Panc1 (cell line): ENCODE measurements around the gene DLGAP4.

Experiments
- POLR2AphosphoS5 ChIP-seq: IDR thresholded peaks from 2 replicates; pipeline ENCODE4 v1.6.1; 2012; ENCODE audit warnings: mild to moderate bottlenecking, low read depth, low read length, moderate library complexity
- TCF7L2 ChIP-seq: IDR thresholded peaks from 2 replicates; pipeline ENCODE4 v1.6.1; 2011; ENCODE audit warnings: mild to moderate bottlenecking, low read depth, low read length, inconsistent platforms
- TF ChIP-seq, protein P1 (sequence below): fragments of 450-650 bp; IDR thresholded peaks from 2 replicates; pipeline ENCODE4 v1.5.1; 2017; ENCODE audit warnings: mild to moderate bottlenecking
- TF ChIP-seq, protein P2 (sequence below), 2 experiments: IDR thresholded peaks; 2 replicates each; pipeline ENCODE4 v1.6.1; 2011 to 2012; ENCODE audit warnings: low read depth in 2 of 2, control low read depth in 1 of 2, low read length in 1 of 2, mild to moderate bottlenecking in 1 of 2, moderate library complexity in 1 of 2; ENCODE audit not compliant: insufficient read depth in 1 of 2

DNA sequence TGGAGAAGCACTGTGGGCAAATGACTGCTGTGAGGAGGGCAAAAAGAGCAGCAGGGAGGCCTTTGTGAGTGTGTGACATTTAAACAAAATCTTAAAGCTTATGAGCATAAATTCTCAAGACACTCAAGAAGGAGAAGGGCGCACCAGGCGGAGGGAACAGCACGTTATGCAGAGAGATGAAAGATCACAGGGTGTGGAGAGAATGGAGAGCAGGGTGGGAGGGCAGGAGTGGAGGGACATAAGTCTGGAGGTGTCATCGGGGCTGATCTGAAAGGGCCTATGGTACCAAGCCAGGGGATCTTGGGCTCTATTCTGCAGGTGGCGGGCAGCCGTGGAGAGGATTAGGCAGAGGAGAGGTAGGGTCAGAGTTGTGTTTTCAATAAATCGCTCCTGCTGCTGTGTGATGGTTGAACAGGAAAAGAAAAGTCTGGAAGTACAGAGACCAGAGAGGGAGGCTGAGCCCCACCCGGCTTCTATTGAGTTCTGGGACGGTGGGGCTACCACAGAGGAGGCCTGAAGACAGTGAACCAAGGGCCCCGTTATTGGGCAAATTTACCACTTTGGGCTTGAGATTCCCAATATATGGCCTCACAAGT lies 24.3 kb upstream of the DLGAP4 start:
- TF ChIP-seq, protein P1, sequence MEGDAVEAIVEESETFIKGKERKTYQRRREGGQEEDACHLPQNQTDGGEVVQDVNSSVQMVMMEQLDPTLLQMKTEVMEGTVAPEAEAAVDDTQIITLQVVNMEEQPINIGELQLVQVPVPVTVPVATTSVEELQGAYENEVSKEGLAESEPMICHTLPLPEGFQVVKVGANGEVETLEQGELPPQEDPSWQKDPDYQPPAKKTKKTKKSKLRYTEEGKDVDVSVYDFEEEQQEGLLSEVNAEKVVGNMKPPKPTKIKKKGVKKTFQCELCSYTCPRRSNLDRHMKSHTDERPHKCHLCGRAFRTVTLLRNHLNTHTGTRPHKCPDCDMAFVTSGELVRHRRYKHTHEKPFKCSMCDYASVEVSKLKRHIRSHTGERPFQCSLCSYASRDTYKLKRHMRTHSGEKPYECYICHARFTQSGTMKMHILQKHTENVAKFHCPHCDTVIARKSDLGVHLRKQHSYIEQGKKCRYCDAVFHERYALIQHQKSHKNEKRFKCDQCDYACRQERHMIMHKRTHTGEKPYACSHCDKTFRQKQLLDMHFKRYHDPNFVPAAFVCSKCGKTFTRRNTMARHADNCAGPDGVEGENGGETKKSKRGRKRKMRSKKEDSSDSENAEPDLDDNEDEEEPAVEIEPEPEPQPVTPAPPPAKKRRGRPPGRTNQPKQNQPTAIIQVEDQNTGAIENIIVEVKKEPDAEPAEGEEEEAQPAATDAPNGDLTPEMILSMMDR = no peak
- no peak for TF ChIP-seq POLR2AphosphoS5
- TF ChIP-seq, protein P2, sequence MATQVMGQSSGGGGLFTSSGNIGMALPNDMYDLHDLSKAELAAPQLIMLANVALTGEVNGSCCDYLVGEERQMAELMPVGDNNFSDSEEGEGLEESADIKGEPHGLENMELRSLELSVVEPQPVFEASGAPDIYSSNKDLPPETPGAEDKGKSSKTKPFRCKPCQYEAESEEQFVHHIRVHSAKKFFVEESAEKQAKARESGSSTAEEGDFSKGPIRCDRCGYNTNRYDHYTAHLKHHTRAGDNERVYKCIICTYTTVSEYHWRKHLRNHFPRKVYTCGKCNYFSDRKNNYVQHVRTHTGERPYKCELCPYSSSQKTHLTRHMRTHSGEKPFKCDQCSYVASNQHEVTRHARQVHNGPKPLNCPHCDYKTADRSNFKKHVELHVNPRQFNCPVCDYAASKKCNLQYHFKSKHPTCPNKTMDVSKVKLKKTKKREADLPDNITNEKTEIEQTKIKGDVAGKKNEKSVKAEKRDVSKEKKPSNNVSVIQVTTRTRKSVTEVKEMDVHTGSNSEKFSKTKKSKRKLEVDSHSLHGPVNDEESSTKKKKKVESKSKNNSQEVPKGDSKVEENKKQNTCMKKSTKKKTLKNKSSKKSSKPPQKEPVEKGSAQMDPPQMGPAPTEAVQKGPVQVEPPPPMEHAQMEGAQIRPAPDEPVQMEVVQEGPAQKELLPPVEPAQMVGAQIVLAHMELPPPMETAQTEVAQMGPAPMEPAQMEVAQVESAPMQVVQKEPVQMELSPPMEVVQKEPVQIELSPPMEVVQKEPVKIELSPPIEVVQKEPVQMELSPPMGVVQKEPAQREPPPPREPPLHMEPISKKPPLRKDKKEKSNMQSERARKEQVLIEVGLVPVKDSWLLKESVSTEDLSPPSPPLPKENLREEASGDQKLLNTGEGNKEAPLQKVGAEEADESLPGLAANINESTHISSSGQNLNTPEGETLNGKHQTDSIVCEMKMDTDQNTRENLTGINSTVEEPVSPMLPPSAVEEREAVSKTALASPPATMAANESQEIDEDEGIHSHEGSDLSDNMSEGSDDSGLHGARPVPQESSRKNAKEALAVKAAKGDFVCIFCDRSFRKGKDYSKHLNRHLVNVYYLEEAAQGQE (IDR thresholded peaks at IDR 0.05; ENCODE audit: insufficient read depth in 1 of 2, low read depth in 2 of 2, low read length in 1 of 2) = no peak
- no peak for TF ChIP-seq TCF7L2
